OCI-LY3 (cell line): Measurements from ENCODE around the gene CBX4.

Source experiments
- CTCF ChIP-seq: fragments of 200-600, 300-600 bp; sonication (generic); IDR thresholded peaks from 2 replicates; pipeline ENCODE4 v1.5.1; 2014; ENCODE audit warnings: antibody characterized with exemption, low read length, low read depth
- EZH2phosphoT487 ChIP-seq: fragments of 200-600 bp; shearing (Covaris generic); IDR thresholded peaks from 2 replicates; pipeline ENCODE4 v1.6.1; 2018; ENCODE audit warnings: antibody characterized with exemption, mixed run types, low read depth

- no peak for TF ChIP-seq CTCF
- TF ChIP-seq EZH2phosphoT487: no peak
These were observed 52.2 kb downstream of the CBX4 start for GRCh38 chr17:79786930-79787643.
